ENCODE data around the gene SLC44A1. TPM values are rescaled to one million over a fixed set of nuclear protein-coding genes. Genes with fewer than 3 reads are reported as not detected.

SLC44A1 gene
- total and polyA plus RNA-seq, 2 of the 13 experiments (the other 11 are each of a cell fraction or from before 2014, with no cell fraction given): 21.4 to 40.8 TPM

DNA sequence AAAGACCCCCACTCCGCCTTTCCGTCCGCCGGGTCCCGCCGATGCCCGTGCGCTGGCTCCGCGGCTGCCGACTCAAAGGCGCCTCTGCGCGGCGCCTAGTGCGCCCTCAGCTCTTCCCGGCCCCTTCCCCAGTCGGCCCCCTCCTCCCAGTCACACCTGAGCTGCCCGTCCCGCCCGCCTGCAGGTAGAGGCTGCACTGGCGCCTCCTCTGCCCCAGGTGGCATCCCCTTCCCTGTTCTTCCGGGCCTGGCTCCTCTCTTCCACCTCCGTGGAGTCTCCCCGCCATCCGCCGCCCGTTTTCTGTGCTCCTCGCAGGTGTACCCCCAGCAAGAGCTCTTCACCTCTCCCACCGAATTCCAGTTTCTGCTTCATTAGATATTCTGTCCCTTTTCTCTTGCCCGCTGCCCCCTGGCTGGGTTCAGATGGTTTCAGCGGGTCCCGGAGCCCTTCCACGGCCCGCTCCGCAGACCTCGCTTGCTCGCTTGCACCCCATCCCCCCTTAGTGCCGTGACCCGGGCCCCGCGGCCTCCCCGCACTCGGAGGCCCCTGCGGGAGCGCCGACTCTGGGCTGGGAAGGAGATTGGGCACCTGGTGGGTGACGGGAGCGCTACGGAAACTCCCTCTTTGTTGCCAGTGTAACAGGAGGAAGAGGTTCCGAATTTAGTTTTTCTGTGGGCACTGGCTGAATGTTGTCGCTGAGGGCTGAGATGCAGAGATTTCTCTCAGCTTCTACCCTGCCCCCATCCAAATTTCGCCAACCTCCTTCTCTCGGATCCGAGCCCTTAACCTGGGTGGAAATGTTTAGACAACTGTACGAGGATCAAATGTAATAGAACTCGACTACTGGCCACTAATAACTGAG is 809 bp downstream of the SLC44A1 start (continued):
- TF ChIP-seq PCBP2 (optimal IDR thresholded peaks at IDR 0.05; ENCODE audit: low read depth, low read length, poor library complexity, severe bottlenecking): no peak
- peak; percentile 62; the same call in 1 of the 2 replicates for TF ChIP-seq PAX8 (CRISPR knock-in tag; IDR thresholded peaks at IDR 0.05; ENCODE audit: borderline replicate concordance)
- no peak for TF ChIP-seq GABPA (IDR thresholded peaks at IDR 0.05; ENCODE audit: low read depth, low read length)
- no peak for TF ChIP-seq GABPA (CRISPR knock-in tag; IDR thresholded peaks at IDR 0.05; ENCODE audit: low read depth)
- TF ChIP-seq ZNF616 (CRISPR knock-in tag; IDR thresholded peaks at IDR 0.05; ENCODE audit: low read depth): no peak
- no peak; the same call in 1 of the 2 replicates for TF ChIP-seq ZFY (CRISPR knock-in tag; IDR thresholded peaks at IDR 0.05)
- peak; percentile 26 for TF ChIP-seq PHF21A (CRISPR knock-in tag; IDR thresholded peaks at IDR 0.05)
- TF ChIP-seq CREM (IDR thresholded peaks at IDR 0.05): no peak
- TF ChIP-seq CREM (CRISPR knock-in tag; IDR thresholded peaks at IDR 0.05): no peak
- no peak for TF ChIP-seq HNRNPUL1 (IDR thresholded peaks at IDR 0.05; ENCODE audit: low read depth, low read length)
- TF ChIP-seq ISL2 (CRISPR knock-in tag; IDR thresholded peaks at IDR 0.05): no peak
- TF ChIP-seq, protein P1, sequence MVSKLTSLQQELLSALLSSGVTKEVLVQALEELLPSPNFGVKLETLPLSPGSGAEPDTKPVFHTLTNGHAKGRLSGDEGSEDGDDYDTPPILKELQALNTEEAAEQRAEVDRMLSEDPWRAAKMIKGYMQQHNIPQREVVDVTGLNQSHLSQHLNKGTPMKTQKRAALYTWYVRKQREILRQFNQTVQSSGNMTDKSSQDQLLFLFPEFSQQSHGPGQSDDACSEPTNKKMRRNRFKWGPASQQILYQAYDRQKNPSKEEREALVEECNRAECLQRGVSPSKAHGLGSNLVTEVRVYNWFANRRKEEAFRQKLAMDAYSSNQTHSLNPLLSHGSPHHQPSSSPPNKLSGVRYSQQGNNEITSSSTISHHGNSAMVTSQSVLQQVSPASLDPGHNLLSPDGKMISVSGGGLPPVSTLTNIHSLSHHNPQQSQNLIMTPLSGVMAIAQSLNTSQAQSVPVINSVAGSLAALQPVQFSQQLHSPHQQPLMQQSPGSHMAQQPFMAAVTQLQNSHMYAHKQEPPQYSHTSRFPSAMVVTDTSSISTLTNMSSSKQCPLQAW (CRISPR knock-in tag; IDR thresholded peaks at IDR 0.05): peak; percentile 66; the same call in 1 of the 2 replicates
- TF ChIP-seq, protein P2, sequence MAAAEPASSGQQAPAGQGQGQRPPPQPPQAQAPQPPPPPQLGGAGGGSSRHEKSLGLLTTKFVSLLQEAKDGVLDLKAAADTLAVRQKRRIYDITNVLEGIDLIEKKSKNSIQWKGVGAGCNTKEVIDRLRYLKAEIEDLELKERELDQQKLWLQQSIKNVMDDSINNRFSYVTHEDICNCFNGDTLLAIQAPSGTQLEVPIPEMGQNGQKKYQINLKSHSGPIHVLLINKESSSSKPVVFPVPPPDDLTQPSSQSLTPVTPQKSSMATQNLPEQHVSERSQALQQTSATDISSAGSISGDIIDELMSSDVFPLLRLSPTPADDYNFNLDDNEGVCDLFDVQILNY (CRISPR knock-in tag; conservative IDR thresholded peaks at IDR 0.05): 0 out of 2 replicates have a peak, but pooled peaks have one; percentile 49
- TF ChIP-seq, protein P3, sequence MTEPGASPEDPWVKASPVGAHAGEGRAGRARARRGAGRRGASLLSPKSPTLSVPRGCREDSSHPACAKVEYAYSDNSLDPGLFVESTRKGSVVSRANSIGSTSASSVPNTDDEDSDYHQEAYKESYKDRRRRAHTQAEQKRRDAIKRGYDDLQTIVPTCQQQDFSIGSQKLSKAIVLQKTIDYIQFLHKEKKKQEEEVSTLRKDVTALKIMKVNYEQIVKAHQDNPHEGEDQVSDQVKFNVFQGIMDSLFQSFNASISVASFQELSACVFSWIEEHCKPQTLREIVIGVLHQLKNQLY (CRISPR knock-in tag; IDR thresholded peaks at IDR 0.05): no peak
- no peak for TF ChIP-seq MTF1 (CRISPR knock-in tag; IDR thresholded peaks at IDR 0.05)
- TF ChIP-seq ZFP36L1 (CRISPR knock-in tag; IDR thresholded peaks at IDR 0.05): no peak
- TF ChIP-seq ZNF121 (CRISPR knock-in tag; IDR thresholded peaks at IDR 0.05): no peak
- no peak for TF ChIP-seq MYNN (CRISPR knock-in tag; IDR thresholded peaks at IDR 0.05; ENCODE audit: low read depth)
- TF ChIP-seq ZNF234 (CRISPR knock-in tag; conservative IDR thresholded peaks at IDR 0.05): no peak
- TF ChIP-seq, protein P4, sequence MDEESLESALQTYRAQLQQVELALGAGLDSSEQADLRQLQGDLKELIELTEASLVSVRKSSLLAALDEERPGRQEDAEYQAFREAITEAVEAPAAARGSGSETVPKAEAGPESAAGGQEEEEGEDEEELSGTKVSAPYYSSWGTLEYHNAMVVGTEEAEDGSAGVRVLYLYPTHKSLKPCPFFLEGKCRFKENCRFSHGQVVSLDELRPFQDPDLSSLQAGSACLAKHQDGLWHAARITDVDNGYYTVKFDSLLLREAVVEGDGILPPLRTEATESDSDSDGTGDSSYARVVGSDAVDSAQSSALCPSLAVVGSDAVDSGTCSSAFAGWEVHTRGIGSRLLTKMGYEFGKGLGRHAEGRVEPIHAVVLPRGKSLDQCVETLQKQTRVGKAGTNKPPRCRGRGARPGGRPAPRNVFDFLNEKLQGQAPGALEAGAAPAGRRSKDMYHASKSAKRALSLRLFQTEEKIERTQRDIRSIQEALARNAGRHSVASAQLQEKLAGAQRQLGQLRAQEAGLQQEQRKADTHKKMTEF (CRISPR knock-in tag; IDR thresholded peaks at IDR 0.05): peak; percentile 27; the same call in 1 of the 2 replicates
- TF ChIP-seq ZNF619 (CRISPR knock-in tag; IDR thresholded peaks at IDR 0.05): no peak
- TF ChIP-seq MXD4 (CRISPR knock-in tag; IDR thresholded peaks at IDR 0.05): peak; percentile 27; the same call in 1 of the 2 replicates
- TF ChIP-seq SUZ12 (IDR thresholded peaks at IDR 0.05; ENCODE audit: low read depth, low read length): no peak
- no peak for TF ChIP-seq ZNF484 (CRISPR knock-in tag; IDR thresholded peaks at IDR 0.05; ENCODE audit: borderline replicate concordance, low read depth)
- no peak for TF ChIP-seq HOXA5 (CRISPR knock-in tag; IDR thresholded peaks at IDR 0.05)
- TF ChIP-seq ARNT2 (CRISPR knock-in tag; IDR thresholded peaks at IDR 0.05; ENCODE audit: low read depth): no peak
- no peak for TF ChIP-seq ZNF598 (CRISPR knock-in tag; IDR thresholded peaks at IDR 0.05; ENCODE audit: borderline replicate concordance)
